C4-2B (cell line): ENCODE data around the gene BCR.
"Not testable (repeated sequence)": the region's sequence is repeated elsewhere in the genome, so short reads cannot be mapped to it uniquely, and the experiment has no call there.

Experiments
- H3K27ac ChIP-seq: fragments of 450-650 bp; 2 replicates; pipeline ENCODE4 v1.5.1; 2017
- ZFX ChIP-seq: fragments of 450-650 bp; IDR thresholded peaks from 2 replicates; pipeline ENCODE4 v1.6.1; 2017
- TF ChIP-seq, protein P1 (sequence below): fragments of 450-650 bp; conservative IDR thresholded peaks from 2 replicates; pipeline ENCODE4 v1.5.1; 2017; ENCODE audit warnings: mild to moderate bottlenecking

Gene BCR

DNA sequence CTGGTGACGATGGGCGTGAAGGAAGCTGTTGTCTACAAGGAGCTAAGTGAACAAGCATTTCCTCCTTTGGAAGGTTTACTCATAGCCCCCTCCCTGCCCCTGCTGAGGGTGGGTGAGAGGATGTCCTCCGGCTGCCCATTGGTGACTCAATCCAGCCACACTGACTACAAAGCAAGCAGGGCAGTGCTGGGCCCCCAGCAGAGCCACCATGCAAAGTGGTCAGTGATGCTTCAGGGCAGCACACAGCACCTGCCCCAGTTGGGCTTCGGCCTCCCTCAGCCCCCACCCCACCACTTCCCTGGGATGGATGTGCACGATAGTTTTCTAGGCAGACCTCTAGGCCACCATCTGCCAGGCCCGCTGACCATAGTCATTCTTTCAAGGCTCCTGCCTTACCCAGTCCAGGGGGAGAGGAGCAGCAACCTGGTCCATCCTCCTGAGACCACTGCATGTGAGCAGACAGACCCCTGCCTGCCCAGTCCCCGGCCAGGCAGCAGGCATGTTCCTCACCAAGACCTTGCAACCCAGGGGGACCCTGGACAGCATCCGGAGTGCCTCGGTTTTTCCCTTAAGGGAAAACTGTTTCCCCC, 125.1 kb downstream of the BCR start:
- H3K27ac ChIP-seq: no peak overlapping the region
- TF ChIP-seq, protein P1, sequence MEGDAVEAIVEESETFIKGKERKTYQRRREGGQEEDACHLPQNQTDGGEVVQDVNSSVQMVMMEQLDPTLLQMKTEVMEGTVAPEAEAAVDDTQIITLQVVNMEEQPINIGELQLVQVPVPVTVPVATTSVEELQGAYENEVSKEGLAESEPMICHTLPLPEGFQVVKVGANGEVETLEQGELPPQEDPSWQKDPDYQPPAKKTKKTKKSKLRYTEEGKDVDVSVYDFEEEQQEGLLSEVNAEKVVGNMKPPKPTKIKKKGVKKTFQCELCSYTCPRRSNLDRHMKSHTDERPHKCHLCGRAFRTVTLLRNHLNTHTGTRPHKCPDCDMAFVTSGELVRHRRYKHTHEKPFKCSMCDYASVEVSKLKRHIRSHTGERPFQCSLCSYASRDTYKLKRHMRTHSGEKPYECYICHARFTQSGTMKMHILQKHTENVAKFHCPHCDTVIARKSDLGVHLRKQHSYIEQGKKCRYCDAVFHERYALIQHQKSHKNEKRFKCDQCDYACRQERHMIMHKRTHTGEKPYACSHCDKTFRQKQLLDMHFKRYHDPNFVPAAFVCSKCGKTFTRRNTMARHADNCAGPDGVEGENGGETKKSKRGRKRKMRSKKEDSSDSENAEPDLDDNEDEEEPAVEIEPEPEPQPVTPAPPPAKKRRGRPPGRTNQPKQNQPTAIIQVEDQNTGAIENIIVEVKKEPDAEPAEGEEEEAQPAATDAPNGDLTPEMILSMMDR: no peak
- TF ChIP-seq ZFX: no peak

DNA sequence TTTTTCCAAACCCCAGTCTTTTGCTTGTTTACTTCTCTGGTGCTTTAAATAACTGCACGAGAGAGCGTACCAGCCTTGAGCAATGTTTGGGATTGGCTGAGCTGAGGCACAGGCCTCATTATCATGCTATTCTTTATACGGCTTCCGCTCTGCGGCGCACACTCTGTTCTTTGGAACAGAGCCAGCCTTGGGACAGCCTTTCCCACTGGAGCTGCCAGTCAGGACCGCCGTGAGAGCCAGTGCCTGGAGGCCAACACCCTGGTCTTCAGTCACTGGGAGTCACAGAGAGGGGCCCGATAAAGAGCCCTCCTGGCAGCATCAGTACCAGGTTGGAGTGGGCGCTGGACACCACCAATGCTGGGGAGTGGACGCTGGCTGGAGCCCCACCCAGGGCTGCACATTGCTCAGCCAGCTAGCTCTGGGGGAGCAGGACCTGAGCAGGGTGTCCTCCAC, 125.6 kb downstream of the BCR start:
- no peak overlapping the region for H3K27ac ChIP-seq
- TF ChIP-seq ZFX: no peak
- TF ChIP-seq, protein P1: no peak

DNA sequence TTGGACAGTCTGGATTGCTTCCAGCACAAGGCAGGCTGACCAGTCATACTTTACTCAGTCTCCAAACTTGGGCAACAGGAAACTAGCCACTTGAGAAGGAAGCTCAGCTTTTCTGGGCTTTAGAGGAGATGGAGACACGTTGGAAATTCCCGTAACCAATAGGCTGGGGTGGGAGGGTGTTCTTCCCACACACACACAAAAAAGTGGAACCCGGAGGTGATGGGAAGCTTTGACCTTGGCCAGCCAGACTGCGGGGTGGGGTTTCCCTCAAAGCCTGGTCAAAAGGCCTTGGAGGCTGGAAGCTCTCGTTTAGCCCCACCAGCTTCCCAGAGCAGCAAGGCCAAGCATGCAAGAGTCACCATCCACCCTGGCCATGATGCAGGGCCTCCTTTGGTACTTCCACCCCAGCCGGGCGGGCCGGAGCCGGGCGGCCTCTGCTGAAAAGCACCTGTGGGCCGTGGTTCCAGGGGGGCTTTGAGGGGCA, 126.2 kb downstream of the BCR start:
- no peak for TF ChIP-seq ZFX
- TF ChIP-seq, protein P1: no peak
- no peak overlapping the region for H3K27ac ChIP-seq

DNA sequence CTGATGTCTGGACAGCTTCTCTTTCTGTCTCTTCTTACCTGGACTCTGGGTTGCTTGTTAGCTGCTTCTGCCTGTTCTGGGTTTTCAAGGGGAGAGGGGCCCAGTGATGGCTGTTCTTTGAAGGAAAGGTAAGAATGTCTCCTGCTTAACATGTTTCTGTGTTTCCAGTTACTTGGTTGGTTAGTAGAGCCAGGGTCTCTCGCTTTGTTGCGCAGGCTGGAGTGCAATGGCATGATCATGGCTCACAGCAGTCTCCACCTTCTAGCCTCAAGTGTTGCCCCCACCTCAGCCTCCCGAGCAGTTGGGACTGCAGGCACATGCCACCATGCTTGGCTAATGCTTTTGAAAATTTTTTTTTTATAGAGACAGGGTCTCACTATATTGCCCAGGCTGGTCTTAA, 126.6 kb downstream of the BCR start:
- TF ChIP-seq ZFX: no peak
- TF ChIP-seq, protein P1: no peak
- H3K27ac ChIP-seq: no peak overlapping the region

DNA sequence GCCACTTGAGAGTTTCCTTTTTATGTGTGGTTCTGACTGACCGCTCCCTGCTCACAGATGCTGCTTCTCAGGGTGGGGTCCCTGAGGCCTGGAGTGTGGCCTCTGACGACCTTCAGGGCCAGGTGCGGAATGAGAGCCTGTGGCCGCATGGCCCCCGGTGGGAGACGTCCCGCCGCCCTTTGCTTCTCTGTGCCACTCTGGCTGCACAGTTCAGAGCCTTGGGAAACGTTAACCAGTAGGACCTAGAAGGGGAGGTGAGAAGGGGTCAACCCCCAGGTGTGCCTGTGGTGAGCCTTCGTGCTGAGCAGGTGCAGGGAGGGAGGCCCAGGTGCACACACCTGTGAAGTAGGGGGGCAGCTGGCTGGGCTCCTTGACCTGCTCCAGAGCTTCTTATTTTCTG, 127.2 kb downstream of the BCR start:
- H3K27ac ChIP-seq: not testable (repeated sequence)

DNA sequence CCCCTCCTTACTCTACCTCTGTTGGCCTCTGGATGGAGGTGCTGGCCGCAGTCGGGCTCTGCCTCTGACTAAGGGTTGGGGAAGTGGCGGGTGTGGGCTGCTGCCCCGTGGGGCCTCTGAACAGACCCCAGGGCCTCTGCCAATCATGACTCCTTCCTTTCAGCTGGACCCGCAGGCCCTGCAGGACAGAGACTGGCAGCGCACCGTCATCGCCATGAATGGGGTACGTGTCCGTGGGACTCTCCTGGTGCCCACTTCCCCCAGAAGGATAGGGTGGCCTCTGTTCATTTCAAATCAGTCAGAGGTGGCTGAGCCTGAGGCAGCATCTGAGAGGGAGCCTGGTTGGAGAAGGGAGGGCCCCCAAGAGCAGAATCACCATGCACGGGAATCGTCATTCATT, 129.0 kb downstream of the BCR start:
- not testable (repeated sequence) for H3K27ac ChIP-seq

DNA sequence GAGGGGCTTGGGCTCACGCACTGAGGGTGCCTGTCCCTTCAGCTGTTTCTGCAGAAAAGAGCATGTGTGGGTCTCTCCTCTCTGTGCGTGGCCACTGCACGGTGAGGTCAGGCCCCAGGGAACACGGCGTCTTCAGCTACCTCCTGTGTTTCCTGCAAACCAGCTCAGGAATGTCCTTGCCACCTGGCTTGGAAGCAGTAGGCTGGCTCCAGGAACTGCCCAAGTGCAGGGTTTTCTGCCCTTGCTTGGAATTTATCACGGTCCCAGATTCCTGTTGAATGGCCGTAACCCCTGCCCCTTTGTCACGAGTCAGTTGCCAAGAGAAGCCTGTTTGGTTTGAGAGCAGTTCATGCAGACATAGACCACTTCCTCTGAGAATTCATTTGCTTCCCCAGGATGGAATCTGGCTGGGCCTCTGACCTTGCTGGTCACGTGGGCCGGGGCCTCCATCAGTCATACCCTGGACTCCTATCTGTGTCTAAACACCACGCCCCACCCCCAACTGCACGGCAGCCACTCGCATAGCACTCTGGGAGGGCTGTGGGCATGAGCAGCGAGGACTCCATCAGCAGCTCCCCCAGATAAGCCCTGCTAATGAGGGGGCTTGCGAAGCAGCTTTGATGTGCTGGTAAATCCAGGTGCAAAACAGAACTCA, 130.3 kb downstream of the BCR start:
- not testable (repeated sequence) for H3K27ac ChIP-seq

DNA sequence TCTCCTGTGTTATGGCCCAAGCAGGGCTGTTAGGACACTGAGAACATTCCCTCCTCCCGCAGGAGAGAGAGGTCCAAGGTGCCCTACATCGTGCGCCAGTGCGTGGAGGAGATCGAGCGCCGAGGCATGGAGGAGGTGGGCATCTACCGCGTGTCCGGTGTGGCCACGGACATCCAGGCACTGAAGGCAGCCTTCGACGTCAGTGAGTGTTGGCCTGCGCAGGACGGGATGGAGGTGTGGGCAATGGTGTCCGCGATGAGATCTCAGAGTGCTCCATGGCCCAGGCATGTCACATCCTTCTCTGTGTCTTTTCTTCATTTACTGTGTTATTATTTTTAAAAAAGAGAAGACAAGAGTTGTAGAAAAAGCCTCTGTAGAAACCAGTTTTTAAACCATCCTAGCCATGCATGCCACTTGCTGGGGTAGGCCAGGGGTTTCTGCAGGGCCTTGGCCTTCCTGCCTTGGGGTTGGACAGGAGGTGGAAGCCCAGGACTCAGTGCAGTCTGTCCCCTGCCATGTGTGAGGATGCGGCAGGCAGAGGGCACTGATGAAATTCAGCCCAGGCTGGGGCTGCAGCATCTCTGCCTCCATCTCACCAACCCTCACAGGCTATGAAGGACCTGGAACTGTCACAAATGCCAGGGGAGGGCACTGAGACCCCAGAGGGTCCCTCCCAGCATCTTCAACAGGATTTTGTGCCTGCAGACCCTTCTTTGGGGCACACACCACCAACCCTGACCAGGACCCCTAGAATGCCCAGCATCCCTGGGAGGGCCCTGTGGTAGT, 131.5 kb downstream of the BCR start:
- not testable (repeated sequence) for H3K27ac ChIP-seq

DNA sequence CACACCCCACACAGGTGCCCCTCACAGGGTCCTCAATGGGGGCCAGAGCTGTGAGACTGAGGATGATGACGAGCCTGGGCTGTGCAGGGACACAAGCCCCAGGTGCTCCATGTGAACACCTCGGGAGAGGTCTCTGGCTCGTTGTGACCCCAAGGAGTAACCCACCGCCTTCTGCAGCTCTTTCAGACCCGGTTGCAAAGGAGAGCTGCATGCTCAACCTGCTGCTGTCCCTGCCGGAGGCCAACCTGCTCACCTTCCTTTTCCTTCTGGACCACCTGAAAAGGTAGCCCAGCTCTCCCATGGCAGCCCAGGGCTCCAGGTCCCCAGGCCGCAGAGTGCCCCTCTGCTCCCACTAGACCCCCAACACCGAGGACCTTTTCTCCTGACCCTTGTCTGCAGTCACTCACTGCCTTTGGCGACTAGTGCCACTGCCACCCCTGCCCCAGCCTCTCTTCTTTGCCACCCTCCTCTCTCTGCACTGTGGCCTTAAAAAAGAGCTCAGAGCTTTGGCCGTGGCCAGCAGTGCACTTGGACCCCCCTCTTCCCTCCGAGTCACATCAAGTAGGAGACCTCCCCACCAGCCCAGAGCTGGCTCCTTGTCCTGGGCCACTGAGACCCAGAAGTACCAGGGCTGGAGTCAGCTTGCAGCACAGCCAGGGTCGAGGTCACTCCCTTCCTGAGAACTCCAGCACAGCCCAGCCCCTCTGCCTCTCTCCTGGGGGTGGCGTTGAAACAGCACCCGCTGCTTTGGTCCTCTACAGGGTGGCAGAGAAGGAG, 133.7 kb downstream of the BCR start:
- TF ChIP-seq ZFX: no peak
- TF ChIP-seq, protein P1: no peak
- no peak overlapping the region for H3K27ac ChIP-seq
